GM23338 (cell line): ENCODE data around the gene DAB1. TPM values are rescaled to one million over a fixed set of nuclear protein-coding genes. Genes with fewer than 3 reads are reported as not detected.

ENCODE experiments used
- ATAC-seq: fragments of 200-7000 bp; cut with Tn5 transposase; 3 replicates; pipeline ENCODE4 v1.9.1; 2020
- DNase-seq: peaks from one replicate; pipeline ENCODE4 v3.0.0-alpha.2; 2015; ENCODE audit warnings: low spot score
- H2AFZ ChIP-seq: fragments of 200-600 bp; sonication (generic); 2 replicates; pipeline ENCODE4 v1.8.0; 2016; ENCODE audit warnings: antibody characterized with exemption, mild to moderate bottlenecking, moderate library complexity
- H3F3A ChIP-seq: fragments of 200-600 bp; sonication (generic); replicated peaks from 2 replicates; pipeline ENCODE4 v1.8.0; 2017; ENCODE audit warnings: antibody characterized with exemption, mixed run types, low read depth
- H3K27ac ChIP-seq: fragments of 200-600 bp; sonication (generic); 2 replicates; pipeline ENCODE4 v1.6.1; 2016; ENCODE audit warnings: low read depth
- H3K27me3 ChIP-seq: fragments of 200-600 bp; sonication (generic); 2 replicates; pipeline ENCODE4 v1.8.0; 2016; ENCODE audit warnings: mild to moderate bottlenecking, mixed run types, moderate library complexity; ENCODE audit not compliant: insufficient read depth
- H3K36me3 ChIP-seq: fragments of 200-600 bp; sonication (generic); 2 replicates; pipeline ENCODE4 v1.8.0; 2016; ENCODE audit warnings: mild to moderate bottlenecking; ENCODE audit not compliant: insufficient read depth
- H3K4me1 ChIP-seq: fragments of 200-600 bp; sonication (generic); 2 replicates; pipeline ENCODE4 v1.8.0; 2016; ENCODE audit warnings: mild to moderate bottlenecking, moderate library complexity; ENCODE audit not compliant: insufficient read depth
- H3K4me2 ChIP-seq: fragments of 200-600 bp; sonication (generic); 2 replicates; pipeline ENCODE4 v1.7.1; 2017; ENCODE audit warnings: mixed run types
- H3K4me3 ChIP-seq: fragments of 200-600 bp; sonication (generic); 2 replicates; pipeline ENCODE4 v1.6.1; 2016; ENCODE audit warnings: mixed run types
- H3K79me2 ChIP-seq: fragments of 200-600 bp; sonication (generic); replicated peaks from 2 replicates; pipeline ENCODE4 v1.8.0; 2017; ENCODE audit warnings: mild to moderate bottlenecking; ENCODE audit not compliant: insufficient read depth
- H3K9me2 ChIP-seq: fragments of 200-600 bp; sonication (generic); 2 replicates; pipeline ENCODE4 v1.8.0; 2017; ENCODE audit not compliant: insufficient read depth
- H4K20me1 ChIP-seq: fragments of 200-600 bp; sonication (generic); replicated peaks from 2 replicates; pipeline ENCODE4 v1.8.0; 2017; ENCODE audit warnings: mild to moderate bottlenecking; ENCODE audit not compliant: insufficient read depth
- H3K27ac Mint-ChIP-seq: 2 replicates; pipeline ENCODE4 v1.8.0; 2020; ENCODE audit warnings: inconsistent platforms, mild to moderate bottlenecking, moderate library complexity, mixed read lengths
- H3K27me3 Mint-ChIP-seq: 3 replicates; pipeline ENCODE4 v1.8.0; 2022; ENCODE audit warnings: low read depth, mild to moderate bottlenecking, moderate library complexity, mixed read lengths, inconsistent platforms; ENCODE audit not compliant: insufficient read depth, poor library complexity
- H3K36me3 Mint-ChIP-seq: 3 replicates; pipeline ENCODE4 v1.8.0; 2021; ENCODE audit warnings: low read depth, mild to moderate bottlenecking, inconsistent platforms, moderate library complexity, mixed read lengths
- H3K4me1 Mint-ChIP-seq: 3 replicates; pipeline ENCODE4 v1.8.0; 2020; ENCODE audit warnings: mild to moderate bottlenecking, inconsistent platforms, mixed read lengths
- H3K4me3 Mint-ChIP-seq: 3 replicates; pipeline ENCODE4 v1.8.0; 2021; ENCODE audit warnings: moderate library complexity, mild to moderate bottlenecking, inconsistent platforms, mixed read lengths
- H3K9me3 Mint-ChIP-seq: 3 replicates; pipeline ENCODE4 v1.8.0; 2020; ENCODE audit warnings: moderate library complexity, mild to moderate bottlenecking, inconsistent platforms, mixed read lengths
- CREB1 ChIP-seq: fragments of 250-450 bp; sonication (Bioruptor Pico); IDR thresholded peaks from 2 replicates; pipeline ENCODE4 v1.5.0; 2020; ENCODE audit warnings: low read depth, mild to moderate bottlenecking, moderate library complexity
- CTCF ChIP-seq, 2 experiments: fragments of 200-600 bp in 1 of 2; sonication (generic) in 1 of 2; conservative IDR thresholded peaks; 2 replicates each; pipeline versions ENCODE4 v1.5.1 to v1.6.1; 2016 to 2017; ENCODE audit warnings: antibody characterized with exemption in 2 of 2, low read depth in 2 of 2, mild to moderate bottlenecking in 2 of 2, moderate library complexity in 1 of 2
- ETS1 ChIP-seq: IDR thresholded peaks from 2 replicates; pipeline ENCODE4 v1.6.1; 2016; ENCODE audit warnings: antibody characterized with exemption
- EZH2 ChIP-seq: fragments of 200-600 bp; sonication (generic); IDR thresholded peaks from one replicate; pipeline ENCODE4 v1.8.0; 2017; ENCODE audit warnings: antibody characterized with exemption, mild to moderate bottlenecking, low read depth; ENCODE audit not compliant: unreplicated experiment
- EZH2phosphoT487 ChIP-seq: fragments of 200-600 bp; sonication (generic); IDR thresholded peaks from one replicate; pipeline ENCODE4 v1.8.1; 2018; ENCODE audit warnings: antibody characterized with exemption; ENCODE audit not compliant: unreplicated experiment
- JUNB ChIP-seq: IDR thresholded peaks from one replicate; pipeline ENCODE4 v1.6.1; 2016; ENCODE audit warnings: antibody characterized with exemption; ENCODE audit not compliant: unreplicated experiment
- NANOG ChIP-seq: IDR thresholded peaks from 2 replicates; pipeline ENCODE4 v1.6.1; 2016; ENCODE audit warnings: antibody characterized with exemption, borderline replicate concordance
- POLR2AphosphoS5 ChIP-seq: IDR thresholded peaks from 2 replicates; pipeline ENCODE4 v1.6.1; 2016; ENCODE audit warnings: antibody characterized with exemption, low read depth
- REST ChIP-seq: IDR thresholded peaks from one replicate; pipeline ENCODE4 v1.6.1; 2018; ENCODE audit warnings: antibody characterized with exemption; ENCODE audit not compliant: unreplicated experiment
- STAT1 ChIP-seq: IDR thresholded peaks from one replicate; pipeline ENCODE4 v1.6.1; 2016; ENCODE audit warnings: antibody characterized with exemption; ENCODE audit not compliant: unreplicated experiment
- ZNF114 ChIP-seq: fragments of 250-450 bp; sonication (Bioruptor Pico); IDR thresholded peaks from 2 replicates; pipeline ENCODE4 v1.5.0; 2020; ENCODE audit warnings: mild to moderate bottlenecking, moderate library complexity
- ZNF331 ChIP-seq: fragments of 250-450 bp; sonication (Bioruptor Pico); IDR thresholded peaks from 2 replicates; pipeline ENCODE4 v1.5.0; 2020; ENCODE audit warnings: low read depth, mild to moderate bottlenecking, moderate library complexity
- ZNF462 ChIP-seq: fragments of 250-450 bp; sonication (Bioruptor Pico); IDR thresholded peaks from 2 replicates; pipeline ENCODE4 v1.5.0; 2020; ENCODE audit warnings: mild to moderate bottlenecking, moderate library complexity
- polyA plus RNA-seq: library from polyadenylated mRNA; unstranded; fragments of >200 nt; fragmentation: Nextera tagmentation; extraction: Ambion mirVana; gene quantifications from 2 replicates; pipeline ENCODE4 v1.2.1, GENCODE V29; 2016
- total RNA-seq: library from RNA; depleted of rRNA; stranded (reverse); fragments of >200 nt; shearing (Covaris generic); gene quantifications from 2 replicates; pipeline ENCODE4 v1.2.3, GENCODE V29; 2014

Gene DAB1
- total and polyA plus RNA-seq, 2 experiments from 2014 or later: 12.8 to 14.5 TPM

- Histone ChIP-seq H3K27ac (no peak overlapping the region), H3K4me2 (no peak overlapping the region), H3K79me2 (peaks cover 25% of the 10 kb centered on the region), H3K4me1 (peaks cover 13% of the 10 kb centered on the region), H4K20me1 (no peaks in the 10 kb centered on the region), H2AFZ (no peak overlapping the region), H3K27me3 (no peaks in the 10 kb centered on the region), H3K4me3 (no peak overlapping the region), H3K36me3 (no peaks in the 10 kb centered on the region), H3K9me2 (peaks cover 4% of the 10 kb centered on the region; the same call in 1 of the 2 replicates), H3F3A (no peaks in the 10 kb centered on the region)
- Mint-ChIP-seq H3K4me3 (no peak overlapping the region), H3K4me1 (peaks cover 34% of the 10 kb centered on the region), H3K27me3 (no peaks in the 10 kb centered on the region), H3K36me3 (peaks cover 2% of the 10 kb centered on the region; the same call in 1 of the 3 replicates), H3K27ac (no peak overlapping the region), H3K9me3 (no peaks in the 10 kb centered on the region; the same call in 1 of the 3 replicates)
- no peak for TF ChIP-seq ETS1
- TF ChIP-seq ZNF331 (CRISPR knock-in tag): no peak
- TF ChIP-seq NANOG: no peak
- no peak for TF ChIP-seq EZH2
- no peak for TF ChIP-seq EZH2phosphoT487
- no peak for TF ChIP-seq STAT1
- no peak for TF ChIP-seq JUNB
- no peak for TF ChIP-seq ZNF462
- TF ChIP-seq POLR2AphosphoS5: no peak
- TF ChIP-seq REST: no peak
- TF ChIP-seq ZNF114 (CRISPR knock-in tag): no peak
- TF ChIP-seq CREB1 (CRISPR knock-in tag): no peak
- no peak for TF ChIP-seq CTCF (conservative IDR thresholded peaks at IDR 0.05; ENCODE audit: low read depth in 2 of 2)
- ATAC-seq: no peak
- DNase-seq: no peak
Measured at GRCh38 chr1:57350610-57351009, 73.2 kb downstream of the DAB1 start.
